ENCODE data around the gene SLC48A1. TPM values are rescaled to one million over a fixed set of nuclear protein-coding genes. Genes with fewer than 3 reads are reported as not detected.

Gene SLC48A1
- polyA plus RNA-seq, 1 donor from 2014 or later: 8.0 TPM

DNA sequence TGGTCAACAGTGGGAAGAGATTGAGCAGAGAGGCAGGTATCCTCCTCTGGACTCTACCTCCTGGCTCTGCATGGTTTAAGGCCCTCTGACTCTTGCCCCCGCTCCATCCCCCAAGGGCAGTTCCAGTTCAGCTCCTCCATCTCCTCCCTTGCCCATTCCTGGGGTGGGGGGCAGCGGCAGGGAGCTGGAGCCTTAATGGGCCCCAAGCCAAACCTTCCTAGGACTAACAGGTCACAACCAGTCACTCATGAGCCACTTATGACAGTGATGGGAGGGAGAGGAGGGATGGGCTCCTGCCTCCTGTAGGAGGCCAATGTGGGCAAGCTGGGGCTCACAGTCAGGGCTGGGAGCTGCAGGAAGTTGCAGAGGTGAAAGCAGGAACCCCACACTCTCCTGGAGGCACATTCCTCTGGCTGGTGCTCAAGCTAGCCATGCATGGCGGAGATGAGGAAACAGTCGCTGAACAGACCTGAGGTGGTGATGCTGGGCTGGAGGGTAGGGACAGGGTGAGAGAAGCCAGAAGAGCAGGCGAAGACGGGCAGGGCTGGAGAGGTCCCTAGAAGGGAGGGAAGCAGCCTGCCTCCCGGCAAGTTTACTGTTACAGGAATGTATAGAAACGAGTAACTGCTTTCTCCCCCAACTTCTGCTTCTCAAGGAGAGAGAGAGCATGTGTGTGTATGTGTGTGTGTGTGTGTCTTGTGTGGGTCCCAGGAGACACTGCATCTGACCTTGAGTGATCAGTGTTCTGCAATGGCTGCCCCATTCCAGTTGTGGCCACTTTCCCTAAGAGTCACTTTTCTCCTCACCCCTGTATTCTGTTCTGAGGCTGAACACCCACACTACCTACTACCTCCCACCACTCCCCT lies 9.3 kb upstream of the SLC48A1 start:
- Histone ChIP-seq H3K36me3 (ENCODE audit: insufficient read depth, low read length) (no peaks in the 10 kb centered on the region), H3K9ac (ENCODE audit: low read length) (no peak overlapping the region), H4K20me1 (ENCODE audit: insufficient read depth) (no peaks in the 10 kb centered on the region), H3K79me2 (replicated peaks; ENCODE audit: insufficient read depth, low read length) (no peaks in the 10 kb centered on the region), H3K9me3 (ENCODE audit: low read length) (no peaks in the 10 kb centered on the region), H3K27ac (ENCODE audit: low read length) (no peak overlapping the region), H3F3A (ENCODE audit: insufficient read depth, low read length, poor library complexity, severe bottlenecking) (no peaks in the 10 kb centered on the region), H3K9me2 (ENCODE audit: insufficient read depth, low read length) (no peaks in the 10 kb centered on the region), H3K27me3 (ENCODE audit: insufficient read depth, low read depth, low read length) (peaks cover 5% of the 10 kb centered on the region), H2AFZ (ENCODE audit: low read depth, low read length) (no peak overlapping the region), H3K4me3 (ENCODE audit: low read length) (no peak overlapping the region), H3K4me2 (ENCODE audit: low read length) (no peak overlapping the region)
- TF ChIP-seq, protein P1, sequence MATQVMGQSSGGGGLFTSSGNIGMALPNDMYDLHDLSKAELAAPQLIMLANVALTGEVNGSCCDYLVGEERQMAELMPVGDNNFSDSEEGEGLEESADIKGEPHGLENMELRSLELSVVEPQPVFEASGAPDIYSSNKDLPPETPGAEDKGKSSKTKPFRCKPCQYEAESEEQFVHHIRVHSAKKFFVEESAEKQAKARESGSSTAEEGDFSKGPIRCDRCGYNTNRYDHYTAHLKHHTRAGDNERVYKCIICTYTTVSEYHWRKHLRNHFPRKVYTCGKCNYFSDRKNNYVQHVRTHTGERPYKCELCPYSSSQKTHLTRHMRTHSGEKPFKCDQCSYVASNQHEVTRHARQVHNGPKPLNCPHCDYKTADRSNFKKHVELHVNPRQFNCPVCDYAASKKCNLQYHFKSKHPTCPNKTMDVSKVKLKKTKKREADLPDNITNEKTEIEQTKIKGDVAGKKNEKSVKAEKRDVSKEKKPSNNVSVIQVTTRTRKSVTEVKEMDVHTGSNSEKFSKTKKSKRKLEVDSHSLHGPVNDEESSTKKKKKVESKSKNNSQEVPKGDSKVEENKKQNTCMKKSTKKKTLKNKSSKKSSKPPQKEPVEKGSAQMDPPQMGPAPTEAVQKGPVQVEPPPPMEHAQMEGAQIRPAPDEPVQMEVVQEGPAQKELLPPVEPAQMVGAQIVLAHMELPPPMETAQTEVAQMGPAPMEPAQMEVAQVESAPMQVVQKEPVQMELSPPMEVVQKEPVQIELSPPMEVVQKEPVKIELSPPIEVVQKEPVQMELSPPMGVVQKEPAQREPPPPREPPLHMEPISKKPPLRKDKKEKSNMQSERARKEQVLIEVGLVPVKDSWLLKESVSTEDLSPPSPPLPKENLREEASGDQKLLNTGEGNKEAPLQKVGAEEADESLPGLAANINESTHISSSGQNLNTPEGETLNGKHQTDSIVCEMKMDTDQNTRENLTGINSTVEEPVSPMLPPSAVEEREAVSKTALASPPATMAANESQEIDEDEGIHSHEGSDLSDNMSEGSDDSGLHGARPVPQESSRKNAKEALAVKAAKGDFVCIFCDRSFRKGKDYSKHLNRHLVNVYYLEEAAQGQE (IDR thresholded peaks at IDR 0.05; ENCODE audit: borderline replicate concordance): no peak
- no peak for TF ChIP-seq SMC3 (conservative IDR thresholded peaks at IDR 0.05; ENCODE audit: poor library complexity)
- no peak for TF ChIP-seq EP300 (conservative IDR thresholded peaks at IDR 0.05; ENCODE audit: poor library complexity, severe bottlenecking)
- TF ChIP-seq, protein P2, sequence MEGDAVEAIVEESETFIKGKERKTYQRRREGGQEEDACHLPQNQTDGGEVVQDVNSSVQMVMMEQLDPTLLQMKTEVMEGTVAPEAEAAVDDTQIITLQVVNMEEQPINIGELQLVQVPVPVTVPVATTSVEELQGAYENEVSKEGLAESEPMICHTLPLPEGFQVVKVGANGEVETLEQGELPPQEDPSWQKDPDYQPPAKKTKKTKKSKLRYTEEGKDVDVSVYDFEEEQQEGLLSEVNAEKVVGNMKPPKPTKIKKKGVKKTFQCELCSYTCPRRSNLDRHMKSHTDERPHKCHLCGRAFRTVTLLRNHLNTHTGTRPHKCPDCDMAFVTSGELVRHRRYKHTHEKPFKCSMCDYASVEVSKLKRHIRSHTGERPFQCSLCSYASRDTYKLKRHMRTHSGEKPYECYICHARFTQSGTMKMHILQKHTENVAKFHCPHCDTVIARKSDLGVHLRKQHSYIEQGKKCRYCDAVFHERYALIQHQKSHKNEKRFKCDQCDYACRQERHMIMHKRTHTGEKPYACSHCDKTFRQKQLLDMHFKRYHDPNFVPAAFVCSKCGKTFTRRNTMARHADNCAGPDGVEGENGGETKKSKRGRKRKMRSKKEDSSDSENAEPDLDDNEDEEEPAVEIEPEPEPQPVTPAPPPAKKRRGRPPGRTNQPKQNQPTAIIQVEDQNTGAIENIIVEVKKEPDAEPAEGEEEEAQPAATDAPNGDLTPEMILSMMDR (IDR thresholded peaks at IDR 0.05; ENCODE audit: poor library complexity, severe bottlenecking): no peak
- no peak for TF ChIP-seq RAD21 (conservative IDR thresholded peaks at IDR 0.05)
- TF ChIP-seq MXI1 (conservative IDR thresholded peaks at IDR 0.05; ENCODE audit: poor library complexity, severe bottlenecking): no peak
- TF ChIP-seq TAF1 (IDR thresholded peaks at IDR 0.05; ENCODE audit: low read depth): no peak
- no peak for TF ChIP-seq POLR2AphosphoS5 (IDR thresholded peaks at IDR 0.05)
- TF ChIP-seq EZH2 (IDR thresholded peaks at IDR 0.05; ENCODE audit: borderline replicate concordance, insufficient read depth, low read length, poor library complexity, severe bottlenecking): no peak

DNA sequence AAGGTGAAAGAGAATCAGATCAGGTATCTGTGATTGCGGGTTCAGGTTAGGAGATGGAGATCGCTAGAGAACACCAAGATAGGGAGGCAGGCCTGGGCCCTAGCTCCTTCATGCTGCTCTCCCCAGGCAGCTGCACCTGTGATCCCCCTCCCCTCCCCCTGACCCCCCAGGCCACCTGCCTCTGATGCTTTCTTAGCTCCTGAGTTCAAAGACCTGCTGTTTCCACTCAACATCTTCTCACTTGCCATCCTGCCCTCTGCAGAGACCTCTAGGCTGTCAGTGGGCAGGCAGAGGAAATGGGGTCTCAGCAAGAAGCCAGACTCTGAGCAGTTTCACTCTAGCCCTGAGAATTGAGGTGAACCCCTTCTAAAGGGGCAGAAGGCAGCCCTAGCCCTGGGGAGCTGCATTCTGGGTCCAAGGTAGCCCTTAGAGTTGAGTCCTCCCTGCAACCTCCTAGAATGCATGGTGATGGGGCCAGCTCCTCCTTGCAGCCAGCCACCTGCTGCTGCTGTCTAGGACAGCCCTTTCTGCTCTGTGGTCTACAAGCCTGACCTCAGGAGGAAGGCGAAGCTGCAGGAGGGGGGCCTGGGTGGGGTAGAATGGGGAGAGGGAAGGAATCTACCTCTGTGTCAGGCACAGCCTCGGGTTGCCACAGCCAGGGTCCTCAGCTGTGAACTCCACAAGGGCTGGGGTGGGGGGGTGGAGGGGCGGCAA lies 6.4 kb upstream of the SLC48A1 start:
- H3K4me3 ChIP-seq (ENCODE audit: low read length): no peak overlapping the region
- H3K27me3 ChIP-seq (ENCODE audit: insufficient read depth, low read depth, low read length): no peaks in the 10 kb centered on the region
- H3K4me2 ChIP-seq (ENCODE audit: low read length): no peak overlapping the region
- H2AFZ ChIP-seq (ENCODE audit: low read depth, low read length): no peak overlapping the region
- H4K20me1 ChIP-seq (ENCODE audit: insufficient read depth): no peaks in the 10 kb centered on the region
- H3K9ac ChIP-seq (ENCODE audit: low read length): no peak overlapping the region
- no peaks in the 10 kb centered on the region for H3K9me3 ChIP-seq (ENCODE audit: low read length)
- no peak overlapping the region for H3K27ac ChIP-seq (ENCODE audit: low read length)
- H3K79me2 ChIP-seq (replicated peaks; ENCODE audit: insufficient read depth, low read length): no peaks in the 10 kb centered on the region
- TF ChIP-seq MXI1 (conservative IDR thresholded peaks at IDR 0.05; ENCODE audit: poor library complexity, severe bottlenecking) (no peak), EZH2 (IDR thresholded peaks at IDR 0.05; ENCODE audit: borderline replicate concordance, insufficient read depth, low read length, poor library complexity, severe bottlenecking) (no peak), SMC3 (conservative IDR thresholded peaks at IDR 0.05; ENCODE audit: poor library complexity) (no peak), POLR2AphosphoS5 (IDR thresholded peaks at IDR 0.05) (no peak), RAD21 (conservative IDR thresholded peaks at IDR 0.05) (no peak), TAF1 (IDR thresholded peaks at IDR 0.05; ENCODE audit: low read depth) (no peak), EP300 (conservative IDR thresholded peaks at IDR 0.05; ENCODE audit: poor library complexity, severe bottlenecking) (no peak)
- TF ChIP-seq, protein P2 (IDR thresholded peaks at IDR 0.05; ENCODE audit: poor library complexity, severe bottlenecking): no peak
- TF ChIP-seq, protein P1 (IDR thresholded peaks at IDR 0.05; ENCODE audit: borderline replicate concordance): no peak
- no peaks in the 10 kb centered on the region for H3F3A ChIP-seq (ENCODE audit: insufficient read depth, low read length, poor library complexity, severe bottlenecking)
- H3K36me3 ChIP-seq (ENCODE audit: insufficient read depth, low read length): no peaks in the 10 kb centered on the region
- H3K9me2 ChIP-seq (ENCODE audit: insufficient read depth, low read length): no peaks in the 10 kb centered on the region
